IMR-90 (cell line): ENCODE data around the gene GHR. TPM values are rescaled to one million over a fixed set of nuclear protein-coding genes. Genes with fewer than 3 reads are reported as not detected.

Experiments used
- ATAC-seq: fragments of 200-7000 bp; cut with Tn5 transposase; 2 replicates; pipeline ENCODE4 v1.9.1; 2020; ENCODE audit warnings: low read depth, mild to moderate bottlenecking, moderate library complexity
- BruUV-seq: library from RNA; stranded (reverse); fragments of 400-500 nt; replicated peaks from 2 replicates; lab custom pipeline; 2021; lab: Mats Ljungman, UMichigan
- CTCF ChIA-PET: fragments of 300-600 bp; formaldehyde crosslinking; extraction: SDS; loops from one replicate; lab custom pipeline; 2021; ENCODE audit warnings: antibody characterized with exemption; lab: Yijun Ruan, JAX
- POLR2A ChIA-PET: fragments of 300-600 bp; sonication (Branson Sonifier 250); formaldehyde crosslinking; loops from one replicate; lab custom pipeline; 2022; ENCODE audit warnings: antibody characterized with exemption; ENCODE audit not compliant: unreplicated experiment; lab: Charles Lee
- DNase-seq: peaks from one replicate; pipeline ENCODE4 v3.0.0; 2013
- H2AFZ ChIP-seq: replicated peaks from 2 replicates; pipeline ENCODE3; 2013; ENCODE audit warnings: low read length, mild to moderate bottlenecking; ENCODE audit not compliant: poor library complexity
- H2AK5ac ChIP-seq: 2 replicates; pipeline ENCODE4 v1.6.1; 2013; ENCODE audit warnings: low read depth, low read length, inconsistent platforms
- H2AK9ac ChIP-seq: replicated peaks from 2 replicates; pipeline ENCODE3; 2013; ENCODE audit warnings: mild to moderate bottlenecking, low read depth, low read length, moderate library complexity; ENCODE audit not compliant: poor library complexity
- H2BK120ac ChIP-seq: 2 replicates; pipeline ENCODE4 v1.6.1; 2013; ENCODE audit warnings: low read depth, low read length, inconsistent platforms
- H2BK15ac ChIP-seq: 3 replicates; pipeline ENCODE4 v1.6.1; 2013; ENCODE audit warnings: low read depth, low read length, inconsistent platforms
- H2BK20ac ChIP-seq: 2 replicates; pipeline ENCODE4 v1.6.1; 2013; ENCODE audit warnings: low read depth, mild to moderate bottlenecking, inconsistent platforms, low read length, moderate library complexity
- H2BK5ac ChIP-seq: 2 replicates; pipeline ENCODE4 v1.6.1; 2013; ENCODE audit warnings: mild to moderate bottlenecking, low read depth, low read length, inconsistent platforms; ENCODE audit not compliant: poor library complexity, severe bottlenecking
- H3K14ac ChIP-seq: replicated peaks from 2 replicates; pipeline ENCODE4 v1.6.1; 2013; ENCODE audit warnings: low read depth, low read length, inconsistent platforms
- H3K18ac ChIP-seq: 2 replicates; pipeline ENCODE4 v1.6.1; 2013; ENCODE audit warnings: low read depth, low read length, control low read depth
- H3K23ac ChIP-seq: 2 replicates; pipeline ENCODE4 v1.6.1; 2013; ENCODE audit warnings: low read depth, low read length, inconsistent platforms
- H3K27ac ChIP-seq: 2 replicates; pipeline ENCODE4 v1.5.1; 2013; ENCODE audit warnings: mild to moderate bottlenecking, control low read depth, low read length; ENCODE audit not compliant: insufficient read depth
- H3K27me3 ChIP-seq: 2 replicates; pipeline ENCODE4 v1.6.1; 2013; ENCODE audit warnings: low read length; ENCODE audit not compliant: control insufficient read depth, insufficient read depth
- H3K36me3 ChIP-seq: 2 replicates; pipeline ENCODE4 v1.6.1; 2013; ENCODE audit warnings: low read length, mixed read lengths; ENCODE audit not compliant: control insufficient read depth, insufficient read depth
- H3K4ac ChIP-seq: 2 replicates; pipeline ENCODE4 v1.6.1; 2013; ENCODE audit warnings: low read depth, low read length, inconsistent platforms
- H3K4me1 ChIP-seq: 2 replicates; pipeline ENCODE4 v1.6.1; 2013; ENCODE audit warnings: low read length, mixed read lengths; ENCODE audit not compliant: control insufficient read depth, insufficient read depth
- H3K4me2 ChIP-seq: 2 replicates; pipeline ENCODE4 v1.6.1; 2013; ENCODE audit warnings: low read depth, mild to moderate bottlenecking, control low read depth, low read length, moderate library complexity
- H3K4me3 ChIP-seq: 2 replicates; pipeline ENCODE4 v1.5.1; 2013; ENCODE audit warnings: low read depth, mild to moderate bottlenecking, control low read depth, low read length, moderate library complexity; ENCODE audit not compliant: insufficient read depth
- H3K56ac ChIP-seq: 2 replicates; pipeline ENCODE4 v1.6.1; 2013; ENCODE audit warnings: low read length, inconsistent platforms; ENCODE audit not compliant: insufficient read depth; ENCODE audit errors: extremely low read depth
- H3K79me1 ChIP-seq, 2 experiments: 2 replicates each; pipeline ENCODE4 v1.6.1; 2013; ENCODE audit warnings: low read length in 2 of 2, inconsistent platforms in 1 of 2, low read depth in 1 of 2
- H3K9ac ChIP-seq: 2 replicates; pipeline ENCODE4 v1.6.1; 2013; ENCODE audit warnings: low read depth, low read length, control low read depth
- H3K9me1 ChIP-seq: 2 replicates; pipeline ENCODE4 v1.6.1; 2013; ENCODE audit warnings: low read length, inconsistent platforms; ENCODE audit not compliant: insufficient read depth
- H3K9me3 ChIP-seq: 2 replicates; pipeline ENCODE4 v1.6.1; 2013; ENCODE audit warnings: low read length; ENCODE audit not compliant: control insufficient read depth, insufficient read depth
- H4K20me1 ChIP-seq: 2 replicates; pipeline ENCODE4 v1.6.1; 2013; ENCODE audit warnings: low read length, inconsistent platforms; ENCODE audit not compliant: insufficient read depth
- H4K5ac ChIP-seq: 2 replicates; pipeline ENCODE4 v1.6.1; 2013; ENCODE audit warnings: mild to moderate bottlenecking, low read depth, low read length, control low read depth
- H4K8ac ChIP-seq, 2 experiments: 2 replicates each; pipeline ENCODE4 v1.6.1; 2013; ENCODE audit warnings: low read depth in 2 of 2, low read length in 2 of 2, control low read depth in 1 of 2, inconsistent platforms in 1 of 2
- H4K91ac ChIP-seq: 2 replicates; pipeline ENCODE4 v1.6.1; 2013; ENCODE audit warnings: low read depth, low read length, inconsistent platforms; ENCODE audit not compliant: insufficient read depth
- MAZ ChIP-seq: IDR thresholded peaks from 2 replicates; pipeline ENCODE4 v1.6.1; 2012; ENCODE audit warnings: low read depth, mild to moderate bottlenecking, low read length, improper control_type of control experiment, moderate library complexity, borderline replicate concordance
- dilution Hi-C: fragments of 300-500 bp; cut with HindIII; formaldehyde crosslinking; loops from one replicate; pipeline ENCODE4 v1.14.3; 2018; ENCODE audit warnings: low sequenced_read_pairs; ENCODE audit not compliant: unreplicated experiment
- in situ Hi-C: fragments of 300-500 bp; cut with MboI; formaldehyde crosslinking; loops from 3 replicates; pipeline ENCODE4 v1.14.3; 2019; ENCODE audit warnings: low sequenced_read_pairs, inconsistent platforms, mixed read lengths
- intact Hi-C: fragments of 100-400 bp; cut with micrococcal nuclease; formaldehyde crosslinking; loops from 2 replicates; pipeline ENCODE4 v1.10.0; 2022
- polyA plus RNA-seq, 3 experiments: library from polyadenylated mRNA; depleted of rRNA; stranded (reverse); fragments of >200 nt; gene quantifications; 2 replicates each; pipeline ENCODE4 v1.2.3, GENCODE V29; 2012; ENCODE audit warnings: low replicate concordance in 1 of 3
- total RNA-seq: library from RNA; depleted of rRNA; stranded (reverse); fragments of >200 nt; gene quantifications from 2 replicates; pipeline ENCODE4 v1.2.3, GENCODE V29; 2012

GHR gene
- total and polyA plus RNA-seq, 2 of the 4 experiments (the other 2 are of a cell fraction) = 0.36 to 1.1 TPM

DNA sequence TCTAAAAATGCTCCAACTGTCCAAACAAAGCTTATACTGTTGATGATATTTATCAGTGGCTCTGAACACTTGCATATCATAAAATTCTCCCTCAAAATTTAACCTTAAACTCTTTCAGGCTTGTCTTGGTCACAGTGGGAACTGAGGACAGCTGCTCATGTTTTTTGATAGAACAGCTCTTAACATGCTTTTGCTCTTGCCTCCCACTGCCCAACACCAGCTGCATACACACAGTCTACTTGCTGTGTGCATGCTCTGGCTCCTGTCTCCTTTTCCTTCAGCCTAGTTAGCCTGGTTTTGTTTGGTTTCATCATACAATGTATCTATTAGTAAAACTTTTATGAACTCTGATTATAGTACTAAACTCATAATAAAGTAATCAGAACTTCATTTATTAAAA is 64.6 kb downstream of the GHR start:
- H3K18ac ChIP-seq = no peak overlapping the region
- no peak overlapping the region for H2BK15ac ChIP-seq
- H3K56ac ChIP-seq = no peak overlapping the region
- no peaks in the 10 kb centered on the region for H4K20me1 ChIP-seq
- H4K91ac ChIP-seq = no peak overlapping the region
- no peak overlapping the region for H2BK20ac ChIP-seq
- POLR2A ChIA-PET = no interaction called here
- no peak overlapping the region for H4K8ac ChIP-seq
- H2AFZ ChIP-seq = no peak overlapping the region
- H3K14ac ChIP-seq = no peak overlapping the region
- no peaks in the 10 kb centered on the region for H3K9me1 ChIP-seq
- no peaks in the 10 kb centered on the region for H3K79me1 ChIP-seq
- BruUV-seq = no TSS peak
- no peak overlapping the region for H2BK120ac ChIP-seq
- ATAC-seq = no peak
- H3K27me3 ChIP-seq = no peaks in the 10 kb centered on the region
- no peak overlapping the region for H3K4me3 ChIP-seq
- H2AK9ac ChIP-seq = no peak overlapping the region
- no peak overlapping the region for H3K4ac ChIP-seq
- no peaks in the 10 kb centered on the region for H3K36me3 ChIP-seq
- H3K9me3 ChIP-seq = peaks cover 2% of the 10 kb centered on the region; the same call in 1 of the 2 replicates
- H3K4me1 ChIP-seq = no peaks in the 10 kb centered on the region
- dilution Hi-C loops (no loop called here), intact Hi-C loops (no loop called here), in situ Hi-C loops (no loop called here)
- CTCF ChIA-PET = no interaction called here
- TF ChIP-seq MAZ = no peak
- no peak overlapping the region for H3K27ac ChIP-seq
- no peak overlapping the region for H3K4me2 ChIP-seq
- no peak overlapping the region for H3K9ac ChIP-seq
- H3K23ac ChIP-seq = no peak overlapping the region
- DNase-seq = no peak
- H4K5ac ChIP-seq = no peak overlapping the region
- no peak overlapping the region for H2AK5ac ChIP-seq
- H2BK5ac ChIP-seq = no peak overlapping the region
